Neural cell (in vitro differentiated cells): ENCODE data around the gene SRSF7.

Experiments
- CTCF ChIP-seq: fragments of 450-650 bp; IDR thresholded peaks from 2 replicates; pipeline ENCODE4 v1.5.1; 2014; ENCODE audit warnings: antibody characterized with exemption, mild to moderate bottlenecking, moderate library complexity; ENCODE audit not compliant: poor library complexity, severe bottlenecking
- EP300 ChIP-seq: fragments of 450-650 bp; conservative IDR thresholded peaks from 2 replicates; pipeline ENCODE4 v1.6.1; 2014; ENCODE audit warnings: antibody characterized with exemption, mild to moderate bottlenecking, moderate library complexity; ENCODE audit not compliant: poor library complexity, severe bottlenecking
- EZH2 ChIP-seq: fragments of 200-600, 300-800 bp; shearing (Covaris generic), sonication (generic); IDR thresholded peaks from 2 replicates; pipeline ENCODE4 v1.6.1; 2014; ENCODE audit warnings: antibody characterized with exemption, low read length, borderline replicate concordance, mild to moderate bottlenecking; ENCODE audit not compliant: insufficient read depth, poor library complexity, severe bottlenecking
- POLR2AphosphoS5 ChIP-seq: IDR thresholded peaks from 2 replicates; pipeline ENCODE4 v1.6.1; 2012
- RAD21 ChIP-seq: fragments of 450-650 bp; conservative IDR thresholded peaks from 2 replicates; pipeline ENCODE4 v1.6.1; 2014; ENCODE audit warnings: antibody characterized with exemption, mild to moderate bottlenecking, moderate library complexity
- REST ChIP-seq: IDR thresholded peaks from 2 replicates; pipeline ENCODE4 v1.6.1; 2012; ENCODE audit warnings: borderline replicate concordance

- TF ChIP-seq CTCF (no peak), POLR2AphosphoS5 (no peak), RAD21 (no peak), EP300 (no peak), REST (no peak), EZH2 (no peak)
Observed at GRCh38 chr2:38709567-38710194, 41.5 kb downstream of the SRSF7 start.
